GM12878 (cell line): ENCODE data around the gene ANLN. TPM values are rescaled to one million over a fixed set of nuclear protein-coding genes. Genes with fewer than 3 reads are reported as not detected.

Experiments used
- ATAC-seq: fragments of 200-7000 bp; cut with Tn5 transposase; 3 replicates; pipeline ENCODE4 v1.9.1; 2020; ENCODE audit warnings: mild to moderate bottlenecking, moderate library complexity
- BruUV-seq: library from RNA; stranded (reverse); fragments of 400-500 nt; replicated peaks from 2 replicates; lab custom pipeline; 2021; lab: Mats Ljungman, UMichigan
- CTCF ChIA-PET: fragments of 300-600 bp; sonication (Branson Sonifier 250); formaldehyde crosslinking; extraction: SDS; loops from one replicate; lab custom pipeline; 2021; ENCODE audit warnings: inconsistent platforms; lab: Yijun Ruan, JAX
- POLR2A ChIA-PET: fragments of 350-600 bp; formaldehyde crosslinking; extraction: SDS; loops from one replicate; lab custom pipeline; 2021; ENCODE audit warnings: inconsistent platforms; lab: Charles Lee
- RAD21 ChIA-PET: fragments of 300-600 bp; sonication (Branson Sonifier 250); formaldehyde crosslinking; loops from one replicate; lab custom pipeline; 2023; ENCODE audit warnings: antibody characterized with exemption; ENCODE audit not compliant: unreplicated experiment; lab: Charles Lee
- SMC1A ChIA-PET: fragments of 300-600 bp; sonication (Branson Sonifier 250); formaldehyde crosslinking; loops from one replicate; lab custom pipeline; 2023; ENCODE audit not compliant: unreplicated experiment, uncharacterized antibody; lab: Charles Lee
- DNase-seq: peaks from one replicate; pipeline ENCODE4 v3.0.0-alpha.2; 2011; ENCODE audit warnings: low read depth, low spot score
- FAIRE-seq: peaks from 3 replicates; lab custom pipeline; 2011; peaks lifted over from hg19 to GRCh38; lab: Jason Lieb, UNC
- H2AFZ ChIP-seq: 2 replicates; pipeline ENCODE4 v1.6.0; 2011; ENCODE audit warnings: low read depth, low read length, control low read depth; ENCODE audit not compliant: control insufficient read depth
- H3K27ac ChIP-seq: 2 replicates; pipeline ENCODE4 v1.5.1; 2011; ENCODE audit warnings: control low read depth; ENCODE audit not compliant: control insufficient read depth, insufficient read depth
- H3K27me3 ChIP-seq, 2 experiments: replicated peaks in 1 of 2; 2 replicates each; pipeline versions ENCODE4 v1.6.0 to v1.6.1; 2011; ENCODE audit warnings: low read length in 1 of 2; ENCODE audit not compliant: control insufficient read depth in 2 of 2, insufficient read depth in 2 of 2
- H3K36me3 ChIP-seq, 2 experiments: 2 replicates each; pipeline ENCODE4 v1.5.1; 2011; ENCODE audit warnings: low read length in 1 of 2; ENCODE audit not compliant: control insufficient read depth in 2 of 2, insufficient read depth in 2 of 2
- H3K4me1 ChIP-seq: 2 replicates; pipeline ENCODE4 v1.6.1; 2011; ENCODE audit warnings: mild to moderate bottlenecking, low read length, moderate library complexity, mixed read lengths; ENCODE audit not compliant: control insufficient read depth, insufficient read depth
- H3K4me2 ChIP-seq: 2 replicates; pipeline ENCODE4 v1.6.0; 2011; ENCODE audit warnings: control low read depth; ENCODE audit not compliant: control insufficient read depth, insufficient read depth
- H3K4me3 ChIP-seq: fragments of 200-600 bp; sonication (generic); 2 replicates; pipeline ENCODE4 v1.5.1; 2016
- H3K79me2 ChIP-seq: 2 replicates; pipeline ENCODE4 v1.6.0; 2011; ENCODE audit warnings: low read length; ENCODE audit not compliant: control insufficient read depth, insufficient read depth
- H3K9ac ChIP-seq: 2 replicates; pipeline ENCODE4 v1.8.0; 2011; ENCODE audit warnings: low read length, control low read depth, mixed read lengths; ENCODE audit not compliant: control insufficient read depth, insufficient read depth
- H3K9me3 ChIP-seq: replicated peaks from 3 replicates; pipeline ENCODE4 v1.5.1; 2011; ENCODE audit warnings: mild to moderate bottlenecking, low read length; ENCODE audit not compliant: control insufficient read depth, insufficient read depth
- H4K20me1 ChIP-seq: 2 replicates; pipeline ENCODE4 v1.6.0; 2011; ENCODE audit not compliant: control insufficient read depth, insufficient read depth
- BCLAF1 ChIP-seq: fragments of 450-650 bp; IDR thresholded peaks from 2 replicates; pipeline ENCODE4 v1.6.1; 2017; ENCODE audit warnings: antibody characterized with exemption, mild to moderate bottlenecking, moderate library complexity
- CBFB ChIP-seq: IDR thresholded peaks from 2 replicates; pipeline ENCODE4 v1.6.1; 2016; ENCODE audit warnings: antibody characterized with exemption, low read depth
- FOXK2 ChIP-seq: fragments of 450-650 bp; IDR thresholded peaks from 2 replicates; pipeline ENCODE4 v1.6.1; 2017; ENCODE audit warnings: mild to moderate bottlenecking, moderate library complexity
- FOXM1 ChIP-seq: IDR thresholded peaks from 2 replicates; pipeline ENCODE4 v1.6.1; 2012; ENCODE audit warnings: low read depth, mild to moderate bottlenecking, inconsistent platforms, low read length, moderate library complexity
- KDM1A ChIP-seq: fragments of 200-600 bp; sonication (generic); IDR thresholded peaks from 2 replicates; pipeline ENCODE4 v1.6.1; 2016; ENCODE audit warnings: borderline replicate concordance
- REST ChIP-seq: IDR thresholded peaks from 2 replicates; pipeline ENCODE4 v1.6.1; 2012; ENCODE audit warnings: mild to moderate bottlenecking, low read depth, low read length
- TARDBP ChIP-seq: IDR thresholded peaks from 2 replicates; pipeline ENCODE4 v1.6.1; 2016; ENCODE audit warnings: borderline replicate concordance
- ZBTB11 ChIP-seq: fragments of 450-650 bp; formaldehyde crosslinking; IDR thresholded peaks from 2 replicates; pipeline ENCODE4 v1.5.0; 2022; ENCODE audit warnings: mild to moderate bottlenecking, missing genetic modification characterization
- ZNF622 ChIP-seq: fragments of 450-650 bp; IDR thresholded peaks from 2 replicates; pipeline ENCODE4 v1.6.1; 2017; ENCODE audit warnings: mild to moderate bottlenecking, inconsistent platforms
- WGBS: methylation state at CpG from one replicate; pipeline ENCODE4 v1.1.6; 2016; ENCODE audit warnings: low lambda C conversion rate; ENCODE audit not compliant: insufficient replicate concordance, insufficient coverage; ENCODE audit errors: missing lambda C conversion rate; 5-methylcytosine and 5-hydroxymethylcytosine counted together
- in situ Hi-C: fragments of 300-500 bp; cut with MboI; formaldehyde crosslinking; loops from 9 replicates; pipeline ENCODE4 v1.14.3; 2018; ENCODE audit warnings: mixed read lengths
- intact Hi-C: fragments of 100-400 bp; cut with micrococcal nuclease; formaldehyde crosslinking; loops from one replicate; pipeline ENCODE4 v1.14.2; 2022; ENCODE audit not compliant: unreplicated experiment
- polyA plus RNA-seq, 11 experiments: library from polyadenylated mRNA; depleted of rRNA in 4 of 11; unstranded in 6 of 11; stranded (reverse) in 5 of 11; fragments of >200 nt; fragmentation: Nextera tagmentation in 4 of 11; fragmentation: Illumina TruSeq in 1 of 11; extraction: Ambion mirVana in 4 of 11; extraction: Trizol in 1 of 11; gene quantifications; 1 replicate in 1 of 11; 2 replicates in 10 of 11; pipeline versions ENCODE4 v1.2.1 to v1.2.3, GENCODE V29; 2011 to 2016; ENCODE audit warnings: inconsistent platforms in 2 of 11, missing spikeins in 2 of 11, low read depth in 1 of 11
- total RNA-seq, 4 experiments: library from RNA; depleted of rRNA in 3 of 4; stranded (reverse); fragments of >200 nt in 3 of 4; fragmentation: Illumina TruSeq in 1 of 4; extraction: Trizol in 1 of 4; gene quantifications; 2 replicates each; pipeline versions ENCODE4 v1.2.1 to v1.2.3, GENCODE V29; 2013 to 2021

ANLN gene
- total and polyA plus RNA-seq, 10 of the 15 experiments (the other 5 are each of a cell fraction or from before 2014, with no cell fraction given) = 9.5 to 32.1 (median 24.2) TPM

GRCh38 chr7:36491317-36491716 is 101.7 kb downstream of the ANLN start (continued):
- no peak for TF ChIP-seq BCLAF1

GRCh38 chr7:36496576-36496975 is 106.9 kb downstream of the ANLN start:
- Histone ChIP-seq H3K4me1 (no peaks in the 10 kb centered on the region), H3K27ac (no peak overlapping the region), H3K4me3 (no peak overlapping the region), H4K20me1 (no peaks in the 10 kb centered on the region), H3K9me3 (no peaks in the 10 kb centered on the region), H2AFZ (no peak overlapping the region), H3K79me2 (no peaks in the 10 kb centered on the region), H3K36me3 (no peaks in the 10 kb centered on the region), H3K9ac (no peak overlapping the region)
- SMC1A ChIA-PET = no interaction called here
- FAIRE-seq = no peak
- RAD21 ChIA-PET = no interaction called here
- BruUV-seq = no TSS peak
- intact Hi-C loops = no loop called here
- CTCF ChIA-PET = no interaction called here
- no peak for ATAC-seq
- POLR2A ChIA-PET = no interaction called here
- in situ Hi-C loops = no loop called here
- WGBS = 55% methylated on average over 6 of the region's 6 CpGs
- TF ChIP-seq CBFB (no peak), REST (no peak), ZBTB11 (CRISPR knock-in tag) (no peak), TARDBP (no peak), FOXK2 (no peak), ZNF622 (no peak), FOXM1 (no peak), KDM1A (no peak)
- TF ChIP-seq, all 136 proteins: peak for 0
- Histone ChIP-seq H3K27me3 (no peaks in the 10 kb centered on the region; a peak in 2 of 4 replicates), H3K4me2 (no peak overlapping the region)
- DNase-seq = no peak
